Gastroesophageal sphincter (tissue), 4 donors: Measurements from ENCODE around the gene C16orf46. TPM values are rescaled to one million over a fixed set of nuclear protein-coding genes. Genes with fewer than 3 reads are reported as not detected.

Experiments used
- ATAC-seq: fragments of 150-250 bp; one replicate; pipeline ENCODE4 v1.9.1; 2016; ENCODE audit warnings: mild to moderate bottlenecking, moderate library complexity
- H3K27ac ChIP-seq, 4 donors: fragments of 200-600 bp; sonication (generic) in 3 of 4; 1 replicate in 3 of 4; 2 replicates in 1 of 4; pipeline ENCODE4 v1.5.1; 2016 to 2019
- H3K27me3 ChIP-seq: fragments of 200-600 bp; sonication (generic); one replicate; pipeline ENCODE4 v1.5.1; 2019
- H3K36me3 ChIP-seq, 2 donors: fragments of 200-600 bp; sonication (generic); one replicate each; pipeline ENCODE4 v1.5.1; 2019; ENCODE audit warnings: control low read depth in 1 of 2
- H3K4me1 ChIP-seq, 3 donors: fragments of 200-600 bp; sonication (generic); 1 replicate in 2 of 3; 2 replicates in 1 of 3; pipeline ENCODE4 v1.5.1; 2016 to 2019; ENCODE audit warnings: control low read depth in 2 of 3
- H3K4me3 ChIP-seq, 2 donors: fragments of 200-600 bp; sonication (generic); one replicate each; pipeline ENCODE4 v1.5.1; 2019; ENCODE audit warnings: mild to moderate bottlenecking in 1 of 2, moderate library complexity in 1 of 2
- H3K9me3 ChIP-seq, 3 donors: fragments of 200-600 bp; sonication (generic); one replicate each; pipeline ENCODE4 v1.5.1; 2017 to 2019; ENCODE audit warnings: control low read depth in 2 of 3
- EP300 ChIP-seq: sonication (generic); formaldehyde crosslinking; IDR thresholded peaks from one replicate; pipeline ENCODE4 v1.6.1; 2017; ENCODE audit warnings: antibody characterized with exemption, mild to moderate bottlenecking
- POLR2A ChIP-seq, 2 donors: fragments of 450-650 bp; IDR thresholded peaks; one replicate each; pipeline ENCODE4 v1.6.1; 2017; ENCODE audit warnings: antibody characterized with exemption in 2 of 2, mild to moderate bottlenecking in 2 of 2, moderate library complexity in 1 of 2
- POLR2AphosphoS5 ChIP-seq: sonication (generic); formaldehyde crosslinking; IDR thresholded peaks from one replicate; pipeline ENCODE4 v1.6.1; 2017; ENCODE audit warnings: antibody characterized with exemption
- WGBS, 2 donors: methylation state at CpG; one replicate each; pipeline ENCODE4 v1.1.5; 2018; ENCODE audit warnings: low coverage in 1 of 2; 5-methylcytosine and 5-hydroxymethylcytosine counted together
- total RNA-seq, 4 donors: library from RNA; depleted of rRNA; stranded (reverse); fragments of >200 nt; gene quantifications; one replicate each; pipeline ENCODE4 v1.1.0, GENCODE V29; 2016
- TF ChIP-seq, protein P1 (sequence below), 4 experiments: fragments of 200-600 bp in 2 of 4; fragments of 450-650 bp in 2 of 4; sonication (generic) in 1 of 4; IDR thresholded peaks; one replicate each; pipeline ENCODE4 v1.5.1; 2017 to 2019; ENCODE audit warnings: antibody characterized with exemption in 4 of 4, mild to moderate bottlenecking in 2 of 4, moderate library complexity in 2 of 4

The C16orf46 gene
- total RNA-seq, 4 donors from 2014 or later: 0.42 to 3.9 (median 0.62) TPM; not detected in 1

GRCh38 chr16:81095653-81095952 lies 18.6 kb upstream of the C16orf46 start:
- Histone ChIP-seq H3K27me3 (no peaks in the 10 kb centered on the region), H3K4me3 (peak overlapping the region; percentile 84), H3K9me3 (no peaks in the 10 kb centered on the region), H3K27ac (peak overlapping the region; percentile 52 to 90 (median 84)), H3K36me3 (no peaks in the 10 kb centered on the region), H3K4me1 (peaks cover 0 to 16% (median 0%) of the 10 kb centered on the region in 3 donors)
- TF ChIP-seq, protein P1, sequence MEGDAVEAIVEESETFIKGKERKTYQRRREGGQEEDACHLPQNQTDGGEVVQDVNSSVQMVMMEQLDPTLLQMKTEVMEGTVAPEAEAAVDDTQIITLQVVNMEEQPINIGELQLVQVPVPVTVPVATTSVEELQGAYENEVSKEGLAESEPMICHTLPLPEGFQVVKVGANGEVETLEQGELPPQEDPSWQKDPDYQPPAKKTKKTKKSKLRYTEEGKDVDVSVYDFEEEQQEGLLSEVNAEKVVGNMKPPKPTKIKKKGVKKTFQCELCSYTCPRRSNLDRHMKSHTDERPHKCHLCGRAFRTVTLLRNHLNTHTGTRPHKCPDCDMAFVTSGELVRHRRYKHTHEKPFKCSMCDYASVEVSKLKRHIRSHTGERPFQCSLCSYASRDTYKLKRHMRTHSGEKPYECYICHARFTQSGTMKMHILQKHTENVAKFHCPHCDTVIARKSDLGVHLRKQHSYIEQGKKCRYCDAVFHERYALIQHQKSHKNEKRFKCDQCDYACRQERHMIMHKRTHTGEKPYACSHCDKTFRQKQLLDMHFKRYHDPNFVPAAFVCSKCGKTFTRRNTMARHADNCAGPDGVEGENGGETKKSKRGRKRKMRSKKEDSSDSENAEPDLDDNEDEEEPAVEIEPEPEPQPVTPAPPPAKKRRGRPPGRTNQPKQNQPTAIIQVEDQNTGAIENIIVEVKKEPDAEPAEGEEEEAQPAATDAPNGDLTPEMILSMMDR (IDR thresholded peaks at IDR 0.05): no peak
- TF ChIP-seq POLR2A (IDR thresholded peaks at IDR 0.05) (no peak), EP300 (no peak), POLR2AphosphoS5 (no peak)
- ATAC-seq: no peak
- 0% methylated on average over 17 of the region's 22 CpGs; no CpG with 5 or more reads in 1 of the 2 donors for WGBS, 2 donors

GRCh38 chr16:81094771-81095251 lies 17.8 kb upstream of the C16orf46 start:
- Histone ChIP-seq H3K27ac (no peak overlapping the region), H3K4me1 (peaks cover 0 to 16% (median 0%) of the 10 kb centered on the region in 3 donors), H3K27me3 (no peaks in the 10 kb centered on the region), H3K36me3 (peaks cover 0 to 7% of the 10 kb centered on the region in 2 donors), H3K9me3 (no peaks in the 10 kb centered on the region), H3K4me3 (peak overlapping the region in 1 of 2 donors; percentile 84)
- no peak for ATAC-seq
- WGBS, 2 donors: 28 to 68% methylated on average over 3 to 20 of the region's 21 CpGs
- TF ChIP-seq POLR2AphosphoS5 (no peak), POLR2A (IDR thresholded peaks at IDR 0.05) (no peak), EP300 (no peak)
- TF ChIP-seq, protein P1 (IDR thresholded peaks at IDR 0.05): no peak

- no peak for ATAC-seq
- 98% methylated on average over 5 of the region's 5 CpGs for WGBS, 2 donors
- Histone ChIP-seq H3K9me3 (no peaks in the 10 kb centered on the region), H3K36me3 (peaks cover 0 to 33% of the 10 kb centered on the region in 2 donors), H3K4me1 (no peaks in the 10 kb centered on the region), H3K27me3 (no peaks in the 10 kb centered on the region), H3K4me3 (no peak overlapping the region), H3K27ac (no peak overlapping the region)
- TF ChIP-seq EP300 (no peak), POLR2A (IDR thresholded peaks at IDR 0.05) (no peak), POLR2AphosphoS5 (no peak)
- TF ChIP-seq, protein P1 (IDR thresholded peaks at IDR 0.05): no peak
Observed at GRCh38 chr16:81088836-81089235, 11.8 kb upstream of the C16orf46 start.

GRCh38 chr16:81081014-81081413 lies 4.0 kb upstream of the C16orf46 start:
- H3K9me3 ChIP-seq: no peaks in the 10 kb centered on the region
- WGBS, 2 donors: 96 to 98% methylated on average over 4 of the region's 4 CpGs

GRCh38 chr16:81080233-81080632 lies 3.2 kb upstream of the C16orf46 start:
- TF ChIP-seq POLR2AphosphoS5 (no peak), POLR2A (IDR thresholded peaks at IDR 0.05) (no peak), EP300 (no peak)
- TF ChIP-seq, protein P1 (IDR thresholded peaks at IDR 0.05): no peak
- Histone ChIP-seq H3K9me3 (no peaks in the 10 kb centered on the region), H3K27ac (no peak overlapping the region), H3K4me3 (no peak overlapping the region), H3K36me3 (peaks cover 0 to 12% of the 10 kb centered on the region in 2 donors), H3K4me1 (peaks cover 0 to 11% (median 0%) of the 10 kb centered on the region in 3 donors), H3K27me3 (no peaks in the 10 kb centered on the region)
- ATAC-seq: no peak
- WGBS, 2 donors: 55 to 59% methylated on average over 1 of the region's 1 CpG

More at GRCh38 chr16:81081014-81081413, 4.0 kb upstream of the C16orf46 start:
- Histone ChIP-seq H3K27ac (no peak overlapping the region), H3K27me3 (no peaks in the 10 kb centered on the region), H3K4me3 (no peak overlapping the region), H3K36me3 (peaks cover 0 to 12% of the 10 kb centered on the region in 2 donors), H3K4me1 (peaks cover 0 to 11% (median 0%) of the 10 kb centered on the region in 3 donors)
- TF ChIP-seq POLR2AphosphoS5 (no peak), EP300 (no peak)
- no peak for ATAC-seq
